Memory B cell (primary cell): ENCODE measurements around the gene ZNF385D.

ENCODE experiments used
- ATAC-seq: fragments of 150-1000 bp; cut with Tn5 transposase; 2 replicates; pipeline ENCODE4 v1.10.0; 2021; ENCODE audit warnings: low read depth, mild to moderate bottlenecking, moderate library complexity
- DNase-seq, 2 donors: peaks; one replicate each; pipeline ENCODE4 v3.0.0; 2022; ENCODE audit warnings: low spot score in 2 of 2
- H3K27ac Mint-ChIP-seq: one replicate; pipeline ENCODE4 v1.8.0; 2022; ENCODE audit warnings: mild to moderate bottlenecking, moderate library complexity, mixed read lengths
- H3K27me3 Mint-ChIP-seq: one replicate; pipeline ENCODE4 v1.8.0; 2022; ENCODE audit warnings: mixed read lengths
- H3K36me3 Mint-ChIP-seq: one replicate; pipeline ENCODE4 v1.8.0; 2022; ENCODE audit warnings: mild to moderate bottlenecking, mixed read lengths
- H3K4me1 Mint-ChIP-seq: one replicate; pipeline ENCODE4 v1.8.0; 2022; ENCODE audit warnings: mixed read lengths
- H3K4me3 Mint-ChIP-seq: one replicate; pipeline ENCODE4 v1.8.0; 2022; ENCODE audit warnings: mild to moderate bottlenecking, moderate library complexity, mixed read lengths
- H3K9me3 Mint-ChIP-seq: one replicate; pipeline ENCODE4 v1.8.0; 2022; ENCODE audit warnings: mixed read lengths

ZNF385D gene

GRCh38 chr3:21673393-21673792 is 77.6 kb downstream of the ZNF385D start:
- Mint-ChIP-seq H3K27me3 (no peaks in the 10 kb centered on the region), H3K9me3 (peaks cover 1% of the 10 kb centered on the region), H3K27ac (no peak overlapping the region), H3K36me3 (no peaks in the 10 kb centered on the region), H3K4me1 (no peaks in the 10 kb centered on the region), H3K4me3 (no peak overlapping the region)
- no peak for ATAC-seq
- no peak for DNase-seq

- H3K27ac Mint-ChIP-seq, result no peak overlapping the region
These were observed 78.7 kb downstream of the ZNF385D start for GRCh38 chr3:21672303-21672702.

DNA sequence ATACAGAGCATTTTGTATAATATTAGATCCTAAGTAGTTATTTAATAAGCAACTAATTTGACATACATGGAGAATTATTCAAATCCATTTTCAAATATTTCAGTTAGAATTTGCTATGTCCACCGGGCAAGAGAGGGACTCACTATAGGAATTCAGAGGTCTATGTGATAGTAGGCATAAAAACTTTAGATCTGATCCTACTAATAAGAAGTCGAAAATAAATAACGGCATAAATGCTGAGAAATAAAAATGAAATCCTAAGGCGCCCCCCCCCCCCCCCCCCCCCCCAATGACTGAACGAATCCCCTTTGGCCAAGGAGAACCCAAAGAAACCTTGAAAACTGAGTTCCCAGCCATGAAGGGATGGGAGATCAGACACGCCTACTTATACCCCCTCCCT is 80.6 kb downstream of the ZNF385D start:
- Mint-ChIP-seq H3K4me1 (no peaks in the 10 kb centered on the region), H3K27me3 (no peaks in the 10 kb centered on the region), H3K4me3 (no peak overlapping the region), H3K36me3 (no peaks in the 10 kb centered on the region), H3K9me3 (peaks cover 1% of the 10 kb centered on the region), H3K27ac (no peak overlapping the region)
- ATAC-seq, result no peak
- DNase-seq, result no peak

More at GRCh38 chr3:21672303-21672702, 78.7 kb downstream of the ZNF385D start:
- Mint-ChIP-seq H3K4me1 (no peaks in the 10 kb centered on the region), H3K9me3 (peaks cover 1% of the 10 kb centered on the region), H3K36me3 (no peaks in the 10 kb centered on the region), H3K27me3 (no peaks in the 10 kb centered on the region), H3K4me3 (no peak overlapping the region)
- ATAC-seq (no peak), DNase-seq (no peak)

DNA sequence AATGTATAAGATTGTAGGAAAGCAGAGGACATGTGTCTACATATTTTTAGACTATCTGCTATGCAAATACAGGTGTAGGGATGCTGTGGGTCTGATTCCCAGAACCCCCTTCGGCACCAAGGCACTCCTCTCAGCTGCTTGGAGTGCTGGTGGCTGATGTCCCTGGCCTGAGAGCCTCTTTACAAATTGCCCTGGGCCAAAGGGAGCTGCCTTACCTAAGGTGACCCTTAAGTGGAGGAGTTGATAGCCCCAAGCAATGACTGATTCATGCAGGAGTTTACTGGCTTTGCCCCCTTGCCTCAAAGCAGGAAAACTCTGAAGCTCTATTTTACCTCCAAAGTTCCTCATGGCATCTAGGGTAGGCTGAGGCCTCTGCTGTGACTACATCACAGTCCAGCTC is 83.0 kb downstream of the ZNF385D start:
- H3K27me3 Mint-ChIP-seq, result no peaks in the 10 kb centered on the region
- no peaks in the 10 kb centered on the region for H3K4me1 Mint-ChIP-seq
- H3K36me3 Mint-ChIP-seq, result no peaks in the 10 kb centered on the region
- ATAC-seq, result no peak
- H3K4me3 Mint-ChIP-seq, result no peak overlapping the region
- peaks cover 1% of the 10 kb centered on the region for H3K9me3 Mint-ChIP-seq
- H3K27ac Mint-ChIP-seq, result no peak overlapping the region
- no peak for DNase-seq

GRCh38 chr3:21665444-21666100 is 85.4 kb downstream of the ZNF385D start:
- DNase-seq, result no peak
- Mint-ChIP-seq H3K4me3 (no peak overlapping the region), H3K36me3 (no peaks in the 10 kb centered on the region), H3K9me3 (no peaks in the 10 kb centered on the region), H3K27ac (no peak overlapping the region), H3K4me1 (no peaks in the 10 kb centered on the region), H3K27me3 (no peaks in the 10 kb centered on the region)
- no peak for ATAC-seq

DNA sequence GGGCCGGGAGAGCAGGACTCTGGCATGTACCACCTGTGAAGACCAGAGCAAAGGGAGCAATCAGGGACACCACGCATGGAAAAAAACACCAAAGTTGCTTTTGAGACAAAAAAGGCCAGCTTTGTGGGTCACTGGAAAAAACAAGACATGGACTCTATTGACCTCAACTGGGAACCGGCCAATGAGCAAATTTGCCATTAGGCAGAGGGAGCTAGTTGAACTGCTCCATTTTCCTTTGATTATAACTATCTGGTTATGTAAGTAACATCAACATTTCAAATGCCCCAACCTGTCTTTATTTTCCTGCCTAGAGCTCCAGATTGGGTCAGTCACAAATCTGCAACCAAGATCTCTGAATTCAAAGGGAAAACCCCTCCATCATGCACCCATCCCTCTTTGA is 86.0 kb downstream of the ZNF385D start:
- Mint-ChIP-seq H3K4me3 (no peak overlapping the region), H3K4me1 (no peaks in the 10 kb centered on the region), H3K27ac (no peak overlapping the region), H3K27me3 (no peaks in the 10 kb centered on the region), H3K36me3 (no peaks in the 10 kb centered on the region), H3K9me3 (no peaks in the 10 kb centered on the region)
- ATAC-seq (no peak), DNase-seq (no peak)

DNA sequence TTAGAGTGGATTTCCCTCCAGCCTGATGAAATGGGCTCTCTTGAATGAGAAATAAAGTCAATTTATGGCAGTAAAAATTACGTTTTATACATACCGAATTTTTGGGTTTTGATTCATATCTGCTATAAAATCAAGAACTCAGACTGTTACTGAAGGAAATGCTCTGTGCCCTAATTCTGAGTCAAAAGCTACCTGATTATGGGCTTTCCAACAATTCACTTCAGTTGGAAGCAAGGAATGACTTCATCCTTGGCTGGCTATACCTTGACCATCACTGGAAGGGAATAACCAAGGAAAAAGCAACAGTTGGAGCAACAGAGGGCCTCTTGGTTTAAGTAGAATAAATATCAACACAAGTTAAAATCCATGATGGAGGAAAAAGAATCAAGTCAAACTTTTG is 88.6 kb downstream of the ZNF385D start:
- ATAC-seq, result no peak
- Mint-ChIP-seq H3K9me3 (no peaks in the 10 kb centered on the region), H3K36me3 (no peaks in the 10 kb centered on the region), H3K4me3 (no peak overlapping the region), H3K27ac (no peak overlapping the region), H3K27me3 (no peaks in the 10 kb centered on the region), H3K4me1 (no peaks in the 10 kb centered on the region)
- no peak for DNase-seq

- peaks cover 3% of the 10 kb centered on the region for H3K9me3 Mint-ChIP-seq
- no peak overlapping the region for H3K27ac Mint-ChIP-seq
- no peaks in the 10 kb centered on the region for H3K4me1 Mint-ChIP-seq
- ATAC-seq (no peak), DNase-seq (no peak)
- H3K27me3 Mint-ChIP-seq, result no peaks in the 10 kb centered on the region
- H3K4me3 Mint-ChIP-seq, result no peak overlapping the region
- no peaks in the 10 kb centered on the region for H3K36me3 Mint-ChIP-seq
These were observed 96.3 kb downstream of the ZNF385D start for GRCh38 chr3:21654662-21655061.

- no peaks in the 10 kb centered on the region for H3K27me3 Mint-ChIP-seq
- no peaks in the 10 kb centered on the region for H3K36me3 Mint-ChIP-seq
- peaks cover 3% of the 10 kb centered on the region for H3K9me3 Mint-ChIP-seq
- H3K27ac Mint-ChIP-seq, result no peak overlapping the region
- H3K4me1 Mint-ChIP-seq, result no peaks in the 10 kb centered on the region
- H3K4me3 Mint-ChIP-seq, result no peak overlapping the region
- DNase-seq (no peak), ATAC-seq (no peak)
These were observed 96.8 kb downstream of the ZNF385D start for GRCh38 chr3:21654241-21654640.

DNA sequence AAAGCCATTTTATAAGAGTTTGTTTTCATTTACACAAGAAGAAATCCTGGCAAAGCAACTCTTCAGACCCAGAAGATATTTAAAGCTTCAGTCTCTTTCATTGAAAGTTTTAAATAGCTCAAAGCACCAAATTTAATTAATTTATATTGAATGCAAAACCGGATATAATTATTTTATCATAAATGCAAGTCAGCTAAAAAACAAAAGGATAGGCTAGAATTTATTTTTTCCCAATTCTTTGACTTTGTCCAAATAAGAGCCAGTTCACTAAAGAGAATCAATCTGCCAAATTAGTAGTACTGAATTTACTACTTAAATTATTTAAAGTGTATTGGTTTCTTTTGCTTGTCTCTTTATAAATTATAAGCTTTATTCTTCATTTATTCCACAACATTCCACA is 101.5 kb downstream of the ZNF385D start:
- no peak overlapping the region for H3K4me3 Mint-ChIP-seq
- ATAC-seq (no peak), DNase-seq (no peak)
- H3K9me3 Mint-ChIP-seq, result peaks cover 4% of the 10 kb centered on the region
- H3K36me3 Mint-ChIP-seq, result no peaks in the 10 kb centered on the region
- H3K27me3 Mint-ChIP-seq, result no peaks in the 10 kb centered on the region
- H3K4me1 Mint-ChIP-seq, result no peaks in the 10 kb centered on the region
- H3K27ac Mint-ChIP-seq, result no peak overlapping the region

DNA sequence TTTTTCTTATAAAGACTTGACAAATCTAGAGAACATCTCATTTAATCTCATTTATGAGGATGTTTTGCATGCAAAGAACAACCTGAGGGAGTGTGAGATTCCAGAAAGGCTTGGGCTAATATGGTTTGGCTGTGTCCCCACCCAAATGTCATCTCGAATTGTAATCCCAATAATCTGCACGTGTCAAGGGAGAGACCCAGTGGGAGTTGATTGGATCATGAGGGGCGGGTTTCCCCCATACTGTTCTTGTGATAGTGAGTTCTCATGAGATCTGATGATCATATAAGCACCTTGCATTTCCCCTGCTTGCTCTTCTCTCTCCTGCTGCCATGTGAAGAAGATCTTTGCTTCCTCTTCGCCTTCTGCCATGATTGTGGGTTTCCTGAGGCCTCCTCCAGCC is 103.0 kb downstream of the ZNF385D start:
- ATAC-seq, result no peak
- H3K4me3 Mint-ChIP-seq, result no peak overlapping the region

DNA sequence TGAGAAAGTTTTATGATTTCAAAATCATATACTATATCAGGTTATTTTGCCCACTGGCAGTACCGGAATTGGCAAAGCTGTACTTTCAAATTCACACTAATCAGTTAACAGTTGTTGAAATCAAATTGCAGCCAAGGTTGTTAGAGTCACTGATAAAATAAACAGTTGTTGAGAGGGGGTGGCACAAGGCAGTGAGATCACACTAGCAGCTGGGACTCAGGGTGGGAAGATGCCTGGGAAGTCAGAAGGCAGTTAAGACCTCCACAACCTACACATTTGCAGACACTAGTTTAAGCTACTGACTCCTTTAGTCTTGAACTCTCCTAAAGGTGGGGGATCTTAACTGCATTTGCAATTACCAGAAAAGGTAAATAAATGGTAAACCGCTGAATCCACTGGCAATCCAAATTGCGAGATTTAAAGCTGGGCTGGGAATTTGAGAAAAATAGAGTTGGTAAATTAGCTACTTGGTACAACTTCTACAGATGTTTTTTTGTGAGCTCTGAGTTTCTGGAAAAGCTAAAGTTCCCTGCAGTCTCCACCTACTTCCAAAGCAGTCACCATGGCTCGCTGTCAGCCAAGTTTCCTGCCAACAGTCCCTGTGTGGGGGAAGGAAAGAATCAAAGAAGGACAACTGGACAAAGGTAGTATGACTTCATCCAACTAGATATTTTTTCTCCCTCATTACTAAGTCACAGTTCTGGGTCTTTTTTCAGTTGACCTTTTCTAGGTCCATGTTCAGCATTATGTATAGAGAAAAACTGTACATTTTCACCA is 105.7 kb downstream of the ZNF385D start:
- no peak overlapping the region for H3K4me3 Mint-ChIP-seq
- peaks cover 8% of the 10 kb centered on the region for H3K9me3 Mint-ChIP-seq
- DNase-seq (no peak), ATAC-seq (no peak)
- no peak overlapping the region for H3K27ac Mint-ChIP-seq
- no peaks in the 10 kb centered on the region for H3K36me3 Mint-ChIP-seq
- H3K4me1 Mint-ChIP-seq, result no peaks in the 10 kb centered on the region
- no peaks in the 10 kb centered on the region for H3K27me3 Mint-ChIP-seq

More for the DNA sequence above, 103.0 kb downstream of the ZNF385D start:
- no peaks in the 10 kb centered on the region for H3K36me3 Mint-ChIP-seq
- no peak overlapping the region for H3K27ac Mint-ChIP-seq
- peaks cover 5% of the 10 kb centered on the region for H3K9me3 Mint-ChIP-seq
- no peaks in the 10 kb centered on the region for H3K4me1 Mint-ChIP-seq
- H3K27me3 Mint-ChIP-seq, result no peaks in the 10 kb centered on the region
- DNase-seq, result no peak

GRCh38 chr3:21644268-21644667 is 106.7 kb downstream of the ZNF385D start:
- ATAC-seq, result no peak
- DNase-seq, result no peak
- H3K27me3 Mint-ChIP-seq, result no peaks in the 10 kb centered on the region
- H3K36me3 Mint-ChIP-seq, result no peaks in the 10 kb centered on the region
- no peak overlapping the region for H3K4me3 Mint-ChIP-seq
- peaks cover 10% of the 10 kb centered on the region for H3K9me3 Mint-ChIP-seq
- H3K4me1 Mint-ChIP-seq, result no peaks in the 10 kb centered on the region
- no peak overlapping the region for H3K27ac Mint-ChIP-seq

DNA sequence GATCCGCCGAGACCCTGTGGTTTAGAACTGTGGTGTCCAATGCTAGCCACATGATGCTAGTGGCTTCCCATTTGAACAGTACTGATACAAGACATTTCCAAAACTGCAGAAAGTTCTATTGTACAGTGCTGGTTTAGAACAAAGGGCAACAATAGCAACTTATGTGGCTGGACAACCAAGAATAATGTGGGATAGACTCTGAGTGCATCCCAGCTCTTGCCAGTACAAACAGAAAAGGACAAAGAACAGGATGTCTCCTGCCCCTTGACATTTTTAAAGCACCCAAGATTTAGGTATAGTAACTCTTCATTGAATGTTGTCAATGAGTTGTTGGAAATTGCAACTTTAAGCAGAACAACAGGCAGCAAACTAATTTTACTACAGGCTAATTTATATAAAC is 107.3 kb downstream of the ZNF385D start:
- Mint-ChIP-seq H3K36me3 (no peaks in the 10 kb centered on the region), H3K27ac (no peak overlapping the region), H3K27me3 (no peaks in the 10 kb centered on the region), H3K9me3 (peaks cover 10% of the 10 kb centered on the region), H3K4me3 (no peak overlapping the region), H3K4me1 (no peaks in the 10 kb centered on the region)
- no peak for ATAC-seq
- DNase-seq, result no peak

DNA sequence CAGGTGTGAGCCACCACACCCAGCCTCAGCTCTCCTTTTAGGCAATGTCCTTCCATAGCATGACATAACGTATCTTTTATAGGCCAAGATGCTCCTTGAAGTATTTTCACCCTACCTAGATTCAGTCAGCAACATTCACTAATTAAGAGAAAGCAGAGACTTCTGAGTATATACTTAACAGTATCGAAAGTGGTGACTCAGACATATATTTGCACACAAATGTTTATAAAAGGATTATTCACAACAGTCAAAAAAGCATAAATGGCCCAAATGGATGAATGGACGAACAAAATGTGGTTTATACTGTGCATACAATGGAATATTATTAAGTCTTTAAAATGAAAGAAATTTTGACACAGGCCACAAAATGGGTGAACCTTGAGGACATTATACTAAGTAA is 108.6 kb downstream of the ZNF385D start:
- H3K27ac Mint-ChIP-seq, result no peak overlapping the region
- H3K36me3 Mint-ChIP-seq, result no peaks in the 10 kb centered on the region
- H3K4me1 Mint-ChIP-seq, result no peaks in the 10 kb centered on the region
- no peak overlapping the region for H3K4me3 Mint-ChIP-seq
- no peak for DNase-seq
- no peaks in the 10 kb centered on the region for H3K27me3 Mint-ChIP-seq
- ATAC-seq, result no peak
- H3K9me3 Mint-ChIP-seq, result peaks cover 10% of the 10 kb centered on the region
